ENCODE results near the gene PLXNA2. TPM values are rescaled to one million over a fixed set of nuclear protein-coding genes. Genes with fewer than 3 reads are reported as not detected.

Gene PLXNA2
- total and polyA plus RNA-seq, 2 of the 8 experiments (the other 6 are each of a cell fraction or from before 2014, with no cell fraction given), result 0.33 to 1.5 TPM

GRCh38 chr1:208031932-208032320 is 212.3 kb downstream of the PLXNA2 start (continued):
- TF ChIP-seq CHD7 (IDR thresholded peaks at IDR 0.05; ENCODE audit: insufficient replicate concordance, low read length), result no peak
- TF ChIP-seq TBP (IDR thresholded peaks at IDR 0.05; ENCODE audit: low read depth, low read length), result no peak
- no peak for TF ChIP-seq SUZ12 (IDR thresholded peaks at IDR 0.05; ENCODE audit: low read length)
- TF ChIP-seq ASH2L (IDR thresholded peaks at IDR 0.05; ENCODE audit: low read length), result no peak
- no peak for TF ChIP-seq KDM1A (IDR thresholded peaks at IDR 0.05; ENCODE audit: borderline replicate concordance, low read length)
- TF ChIP-seq, protein P1, sequence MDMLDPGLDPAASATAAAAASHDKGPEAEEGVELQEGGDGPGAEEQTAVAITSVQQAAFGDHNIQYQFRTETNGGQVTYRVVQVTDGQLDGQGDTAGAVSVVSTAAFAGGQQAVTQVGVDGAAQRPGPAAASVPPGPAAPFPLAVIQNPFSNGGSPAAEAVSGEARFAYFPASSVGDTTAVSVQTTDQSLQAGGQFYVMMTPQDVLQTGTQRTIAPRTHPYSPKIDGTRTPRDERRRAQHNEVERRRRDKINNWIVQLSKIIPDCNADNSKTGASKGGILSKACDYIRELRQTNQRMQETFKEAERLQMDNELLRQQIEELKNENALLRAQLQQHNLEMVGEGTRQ (IDR thresholded peaks at IDR 0.05; ENCODE audit: low read length), result no peak
- TF ChIP-seq, protein P2, sequence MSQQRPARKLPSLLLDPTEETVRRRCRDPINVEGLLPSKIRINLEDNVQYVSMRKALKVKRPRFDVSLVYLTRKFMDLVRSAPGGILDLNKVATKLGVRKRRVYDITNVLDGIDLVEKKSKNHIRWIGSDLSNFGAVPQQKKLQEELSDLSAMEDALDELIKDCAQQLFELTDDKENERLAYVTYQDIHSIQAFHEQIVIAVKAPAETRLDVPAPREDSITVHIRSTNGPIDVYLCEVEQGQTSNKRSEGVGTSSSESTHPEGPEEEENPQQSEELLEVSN (IDR thresholded peaks at IDR 0.05), result no peak
- TF ChIP-seq RXRA (IDR thresholded peaks at IDR 0.05; ENCODE audit: insufficient read depth, low read depth, low read length), result no peak
- no peak for TF ChIP-seq RBBP5 (IDR thresholded peaks at IDR 0.05; ENCODE audit: borderline replicate concordance, low read depth, low read length)
